Pulmonary artery endothelial cell (primary cell): Measurements from ENCODE around the gene ZNF888. TPM values are rescaled to one million over a fixed set of nuclear protein-coding genes. Genes with fewer than 3 reads are reported as not detected.
"Not testable (repeated sequence)": the region's sequence is repeated elsewhere in the genome, so short reads cannot be mapped to it uniquely, and the experiment has no call there.

Experiments
- DNase-seq: peaks from one replicate; pipeline ENCODE4 v3.0.0-alpha.2; 2011; ENCODE audit warnings: low read depth, low spot score
- total RNA-seq: library from RNA; depleted of rRNA; stranded (reverse); fragments of >200 nt; gene quantifications from 2 replicates; pipeline ENCODE4 v1.2.3, GENCODE V29; 2014

The ZNF888 gene
- total RNA-seq, 1 donor from 2014 or later: 5.1 TPM

GRCh38 chr19:52880895-52881389, 42.3 kb downstream of the ZNF888 start:
- no peak for DNase-seq

- not testable (repeated sequence) for DNase-seq
Observed at GRCh38 chr19:52872996-52873395, 50.2 kb downstream of the ZNF888 start.

- no peak for DNase-seq
Observed at GRCh38 chr19:52871466-52871865, 51.8 kb downstream of the ZNF888 start.

GRCh38 chr19:52868031-52868430, 55.2 kb downstream of the ZNF888 start:
- not testable (repeated sequence) for DNase-seq

- DNase-seq: not testable (repeated sequence)
Observed at GRCh38 chr19:52857378-52858191, 65.6 kb downstream of the ZNF888 start, which contains the start of gene ZNF468. Gene ZNF468, minus strand, starts transcription at chr19:52857619. Its CDS starts 3,347 bp downstream, at chr19:52854272.

GRCh38 chr19:52856540-52857377, 66.5 kb downstream of the ZNF888 start:
- not testable (repeated sequence) for DNase-seq

Other genes with a start within 250 kb of the ZNF888 start
- gene ZNF611, start 188.4 kb downstream of the ZNF888 start, total RNA-seq: 8.7 and 11.1 TPM in 2 replicates
- 3.7 and 6.3 TPM in 2 replicates for gene ZNF600, start 136.6 kb downstream of the ZNF888 start, total RNA-seq
- gene ZNF28, start 101.8 kb downstream of the ZNF888 start, total RNA-seq: 16.9 and 28.0 TPM in 2 replicates
- gene ZNF468, start 65.8 kb downstream of the ZNF888 start, total RNA-seq: 19.8 and 39.5 TPM in 2 replicates
- 7.5 and 9.1 TPM in 2 replicates for gene ZNF320, start 25.8 kb downstream of the ZNF888 start, total RNA-seq
- gene ZNF816, start 39.5 kb upstream of the ZNF888 start, total RNA-seq: 6.2 and 11.6 TPM in 2 replicates
- not detected in 2 replicates for gene ERVV-1, start 90.5 kb upstream of the ZNF888 start, total RNA-seq
- not detected in 2 replicates for gene ERVV-2, start 121.3 kb upstream of the ZNF888 start, total RNA-seq
- 15.1 and 21.7 TPM in 2 replicates for gene ZNF160, start 180.0 kb upstream of the ZNF888 start, total RNA-seq
- gene ZNF415, start 209.5 kb upstream of the ZNF888 start, total RNA-seq: 0.86 and 4.9 TPM in 2 replicates
- gene ZNF347, start 235.6 kb upstream of the ZNF888 start, total RNA-seq: 4.8 and 9.4 TPM in 2 replicates